IPS-15b (cell line): ENCODE data around the gene IL1RL2.

Experiments used
- H3K27me3 ChIP-seq: one replicate; pipeline ENCODE4 v1.6.1; 2013; ENCODE audit warnings: low read length; ENCODE audit not compliant: control insufficient read depth, insufficient read depth
- H3K36me3 ChIP-seq: one replicate; pipeline ENCODE4 v1.6.1; 2013; ENCODE audit warnings: low read length; ENCODE audit not compliant: control insufficient read depth, insufficient read depth
- H3K4me1 ChIP-seq: one replicate; pipeline ENCODE4 v1.6.1; 2013; ENCODE audit warnings: mild to moderate bottlenecking, low read length; ENCODE audit not compliant: control insufficient read depth, insufficient read depth
- H3K4me3 ChIP-seq: one replicate; pipeline ENCODE4 v1.5.1; 2013; ENCODE audit warnings: low read depth, low read length
- H3K9ac ChIP-seq: one replicate; pipeline ENCODE4 v1.6.1; 2013; ENCODE audit warnings: low read depth, mild to moderate bottlenecking, low read length
- H3K9me3 ChIP-seq: one replicate; pipeline ENCODE4 v1.6.1; 2013; ENCODE audit warnings: mild to moderate bottlenecking, low read length; ENCODE audit not compliant: control insufficient read depth, insufficient read depth

The IL1RL2 gene

GRCh38 chr2:102145107-102145506 is 41.7 kb upstream of the IL1RL2 start:
- Histone ChIP-seq H3K4me1 (no peaks in the 10 kb centered on the region), H3K9ac (no peak overlapping the region), H3K36me3 (no peaks in the 10 kb centered on the region), H3K9me3 (no peaks in the 10 kb centered on the region), H3K4me3 (no peak overlapping the region), H3K27me3 (peaks cover 33% of the 10 kb centered on the region)

DNA sequence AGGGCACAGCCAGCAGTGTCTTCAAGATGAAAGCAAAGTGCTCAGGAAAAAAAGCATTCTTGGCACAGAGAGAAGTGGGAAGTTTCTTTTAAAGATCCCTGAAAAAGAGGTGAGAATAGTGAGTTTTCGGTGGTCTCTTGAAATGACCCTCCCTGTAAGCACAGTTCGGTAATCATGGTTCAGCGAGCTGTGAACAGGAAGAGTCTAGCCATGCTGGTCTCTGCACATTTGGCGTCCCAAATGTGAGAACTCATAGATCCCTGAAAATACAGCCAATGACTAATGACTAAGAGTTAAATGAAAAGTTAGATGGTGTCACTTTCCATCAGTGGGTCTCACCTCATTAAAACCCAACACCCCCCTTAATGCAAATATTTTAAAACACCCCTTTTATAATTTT is 40.9 kb upstream of the IL1RL2 start:
- no peaks in the 10 kb centered on the region for H3K4me1 ChIP-seq
- H3K27me3 ChIP-seq = peaks cover 27% of the 10 kb centered on the region
- no peaks in the 10 kb centered on the region for H3K36me3 ChIP-seq
- no peak overlapping the region for H3K4me3 ChIP-seq
- H3K9ac ChIP-seq = no peak overlapping the region
- no peaks in the 10 kb centered on the region for H3K9me3 ChIP-seq

GRCh38 chr2:102147935-102148334 is 38.9 kb upstream of the IL1RL2 start:
- Histone ChIP-seq H3K4me3 (no peak overlapping the region), H3K27me3 (peaks cover 14% of the 10 kb centered on the region), H3K9ac (no peak overlapping the region), H3K9me3 (no peaks in the 10 kb centered on the region), H3K4me1 (no peaks in the 10 kb centered on the region), H3K36me3 (no peaks in the 10 kb centered on the region)

- no peaks in the 10 kb centered on the region for H3K9me3 ChIP-seq
- H3K27me3 ChIP-seq = peaks cover under 1% of the 10 kb centered on the region
- H3K4me1 ChIP-seq = no peaks in the 10 kb centered on the region
- H3K36me3 ChIP-seq = no peaks in the 10 kb centered on the region
- H3K4me3 ChIP-seq = no peak overlapping the region
- H3K9ac ChIP-seq = no peak overlapping the region
Measured at GRCh38 chr2:102149243-102149642, 37.6 kb upstream of the IL1RL2 start.

DNA sequence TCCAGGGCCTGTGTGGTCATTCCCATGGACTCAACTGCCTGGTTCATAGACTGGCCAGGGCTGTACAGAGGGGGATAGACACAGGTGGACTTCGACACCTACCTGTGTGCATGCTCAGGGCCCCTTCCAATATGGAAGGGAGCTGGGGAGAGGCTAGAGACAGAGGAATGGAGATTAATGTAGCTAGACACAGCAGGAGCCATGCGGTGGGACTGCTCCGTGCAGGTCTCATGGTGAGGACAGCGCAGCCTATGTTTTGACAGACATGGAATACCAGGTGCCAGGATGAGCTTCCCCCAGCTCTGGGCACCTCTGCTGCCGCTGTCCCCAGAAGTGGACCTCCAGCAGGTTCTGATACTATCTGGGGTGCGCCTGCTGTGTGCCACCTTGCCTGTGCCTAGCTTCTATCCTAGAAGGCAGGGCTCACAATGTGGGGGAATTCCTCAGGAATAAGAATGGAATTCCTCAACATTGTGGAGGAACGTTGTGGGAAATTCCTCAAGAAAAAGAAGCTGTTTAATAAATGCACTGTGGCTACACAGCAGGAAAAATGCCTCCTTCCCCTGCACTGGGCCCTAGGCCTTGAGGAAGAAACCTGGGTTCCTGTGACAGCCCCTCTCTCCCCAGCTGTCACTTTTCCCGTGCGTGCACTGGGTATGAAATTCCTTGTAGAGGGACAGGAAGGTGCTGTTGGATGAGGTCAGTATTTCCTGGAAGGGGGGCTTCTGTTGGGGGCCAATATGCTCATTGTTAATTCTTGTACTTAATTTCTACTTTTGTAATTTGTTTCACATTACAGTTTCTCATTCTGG is 37.0 kb upstream of the IL1RL2 start:
- Histone ChIP-seq H3K36me3 (no peaks in the 10 kb centered on the region), H3K4me1 (no peaks in the 10 kb centered on the region), H3K9ac (no peak overlapping the region), H3K4me3 (no peak overlapping the region), H3K9me3 (no peaks in the 10 kb centered on the region), H3K27me3 (no peaks in the 10 kb centered on the region)

DNA sequence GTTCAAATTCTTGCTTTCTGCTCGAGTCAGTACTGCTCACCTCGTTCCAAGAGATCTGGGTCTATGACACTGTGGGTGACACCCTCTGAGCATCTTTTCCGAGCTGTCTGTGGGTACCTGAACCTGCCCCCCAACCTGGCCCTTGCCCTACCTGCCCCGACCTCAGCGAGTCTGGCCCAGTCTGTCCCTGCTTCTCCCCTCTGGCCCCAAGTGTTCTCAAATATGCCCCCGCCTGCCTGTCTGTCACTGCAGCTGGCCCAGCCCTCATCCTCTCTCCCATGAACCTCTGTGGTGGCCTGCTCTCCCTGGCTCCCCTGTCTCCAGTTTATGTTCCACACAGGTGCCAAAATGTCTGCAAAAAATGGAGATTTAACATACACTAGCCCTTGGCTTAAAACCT is 32.5 kb upstream of the IL1RL2 start:
- Histone ChIP-seq H3K9me3 (no peaks in the 10 kb centered on the region), H3K27me3 (no peaks in the 10 kb centered on the region), H3K4me1 (no peaks in the 10 kb centered on the region), H3K4me3 (no peak overlapping the region), H3K36me3 (no peaks in the 10 kb centered on the region), H3K9ac (no peak overlapping the region)

DNA sequence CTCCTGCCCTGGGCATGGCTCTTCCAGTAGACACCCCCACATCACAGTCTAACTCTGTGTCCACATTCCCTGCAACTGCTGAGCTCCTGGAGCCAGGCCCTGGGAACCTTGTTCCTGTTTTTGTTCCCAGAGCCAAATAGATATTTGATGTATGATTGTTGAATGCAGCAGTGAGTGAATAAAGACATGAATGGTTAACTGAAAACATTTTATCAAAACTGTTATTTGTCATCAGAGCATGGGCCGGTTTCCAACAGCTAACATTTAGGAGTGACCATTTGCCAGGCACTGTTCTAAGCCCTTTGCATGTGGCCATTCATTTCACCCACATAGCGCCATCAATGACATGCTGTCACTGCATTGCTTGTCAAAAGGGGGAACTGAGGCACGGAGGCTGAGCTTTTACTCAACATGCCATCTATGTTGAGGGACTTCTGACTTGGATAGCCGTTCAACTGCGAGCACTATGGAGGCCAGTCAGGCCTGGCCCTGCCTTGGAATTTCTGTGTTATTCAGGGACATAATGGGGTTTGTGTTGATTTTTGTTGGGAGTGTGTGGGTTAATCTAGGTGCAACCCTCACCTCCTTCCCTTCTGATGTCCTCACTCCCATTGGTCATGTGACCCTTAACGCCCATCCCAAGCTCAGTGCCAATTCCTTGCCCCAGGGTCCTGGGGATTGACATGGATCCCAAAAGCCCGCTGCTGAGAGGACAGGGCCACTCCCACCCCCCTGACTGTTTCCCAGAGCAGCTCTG is 31.7 kb upstream of the IL1RL2 start:
- Histone ChIP-seq H3K4me3 (no peak overlapping the region), H3K36me3 (no peaks in the 10 kb centered on the region), H3K4me1 (no peaks in the 10 kb centered on the region), H3K27me3 (no peaks in the 10 kb centered on the region), H3K9ac (no peak overlapping the region), H3K9me3 (no peaks in the 10 kb centered on the region)

GRCh38 chr2:102155703-102156515 is 30.9 kb upstream of the IL1RL2 start:
- Histone ChIP-seq H3K27me3 (no peaks in the 10 kb centered on the region), H3K9ac (no peak overlapping the region), H3K36me3 (no peaks in the 10 kb centered on the region), H3K4me1 (no peaks in the 10 kb centered on the region), H3K9me3 (no peaks in the 10 kb centered on the region), H3K4me3 (no peak overlapping the region)

DNA sequence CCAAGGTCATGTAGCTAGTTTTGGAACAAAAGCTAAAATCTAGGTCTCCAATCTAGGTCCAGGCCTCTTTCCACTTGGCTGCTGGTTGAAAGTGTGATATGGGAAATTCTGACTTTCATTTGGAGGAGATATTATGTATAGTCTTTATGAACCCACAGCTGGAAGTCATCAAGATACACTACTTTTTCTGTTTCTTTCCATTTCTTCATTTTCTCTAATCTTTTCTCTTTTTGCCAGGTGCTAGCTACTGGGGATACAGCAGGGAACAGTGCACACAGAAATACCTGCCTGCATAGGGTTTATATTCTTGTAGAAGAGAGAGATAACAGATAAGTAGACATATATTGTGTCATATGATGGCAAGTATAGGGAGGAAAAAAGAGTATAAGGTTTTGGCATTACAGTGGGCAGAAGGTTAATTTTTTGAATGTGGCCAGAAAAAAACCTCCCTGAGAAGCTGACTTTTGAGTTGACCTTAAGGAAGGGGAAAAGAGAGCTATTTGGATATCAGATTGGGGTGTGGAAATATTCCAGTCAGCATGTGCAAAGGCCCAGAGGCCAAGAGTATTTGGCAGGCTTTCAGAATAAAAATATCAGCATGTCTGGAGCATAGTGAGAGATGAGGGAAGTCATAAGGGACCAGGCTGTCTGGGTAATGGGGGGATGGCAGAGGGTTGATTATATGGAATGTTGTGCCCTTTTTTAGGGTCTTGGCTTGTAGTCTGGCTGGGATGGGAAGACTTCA is 28.6 kb upstream of the IL1RL2 start:
- Histone ChIP-seq H3K36me3 (no peaks in the 10 kb centered on the region), H3K4me3 (no peak overlapping the region), H3K4me1 (no peaks in the 10 kb centered on the region), H3K9me3 (no peaks in the 10 kb centered on the region), H3K9ac (no peak overlapping the region), H3K27me3 (no peaks in the 10 kb centered on the region)

GRCh38 chr2:102159295-102159694 is 27.5 kb upstream of the IL1RL2 start:
- Histone ChIP-seq H3K9ac (no peak overlapping the region), H3K9me3 (no peaks in the 10 kb centered on the region), H3K4me3 (no peak overlapping the region), H3K4me1 (no peaks in the 10 kb centered on the region), H3K36me3 (no peaks in the 10 kb centered on the region), H3K27me3 (no peaks in the 10 kb centered on the region)

DNA sequence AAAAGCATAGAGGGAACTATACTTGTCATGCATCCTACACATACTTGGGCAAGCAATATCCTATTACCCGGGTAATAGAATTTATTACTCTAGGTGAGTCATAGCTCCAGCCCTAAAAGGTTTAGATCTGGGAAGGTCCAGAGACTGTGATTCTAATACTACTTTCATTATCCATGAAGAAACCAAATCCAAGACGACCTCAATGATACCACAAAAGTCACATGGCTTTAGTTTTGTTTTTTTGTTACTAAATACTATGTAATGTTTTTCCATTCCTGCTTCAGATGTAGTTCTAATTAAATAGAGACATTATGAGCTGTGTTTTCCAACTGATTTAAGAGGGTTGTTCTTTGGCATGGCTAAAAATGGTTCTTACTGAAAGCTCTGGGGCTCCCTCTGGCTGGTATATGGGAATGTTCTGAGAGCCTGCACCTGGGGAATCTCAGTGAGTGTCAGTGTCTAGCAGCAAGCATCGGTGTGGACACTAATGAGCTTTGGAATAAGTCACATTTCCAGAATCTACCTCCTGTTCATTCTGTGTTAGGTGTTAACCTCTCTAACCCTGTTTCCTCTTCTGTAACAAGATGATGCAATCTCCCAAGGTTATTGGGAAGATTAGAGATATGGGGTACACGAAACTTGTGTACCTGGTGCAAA is 20.5 kb upstream of the IL1RL2 start:
- Histone ChIP-seq H3K4me3 (no peak overlapping the region), H3K27me3 (no peaks in the 10 kb centered on the region), H3K4me1 (no peaks in the 10 kb centered on the region), H3K36me3 (no peaks in the 10 kb centered on the region), H3K9ac (no peak overlapping the region), H3K9me3 (no peaks in the 10 kb centered on the region)
